22Rv1 (cell line): Measurements from ENCODE around the gene SMDT1.
A peak's percentile ranks its signal among the peaks of the same experiment; 100 is the strongest.

Source experiments
- H3K27ac ChIP-seq: fragments of 450-650 bp; 2 replicates; pipeline ENCODE4 v1.5.1; 2017
- CTCF ChIP-seq: fragments of 450-650 bp; IDR thresholded peaks from 2 replicates; pipeline ENCODE4 v1.5.1; 2017; ENCODE audit warnings: mild to moderate bottlenecking
- ZFX ChIP-seq: fragments of 450-650 bp; IDR thresholded peaks from 2 replicates; pipeline ENCODE4 v1.6.1; 2017; ENCODE audit warnings: antibody characterized with exemption, borderline replicate concordance

The SMDT1 gene

DNA sequence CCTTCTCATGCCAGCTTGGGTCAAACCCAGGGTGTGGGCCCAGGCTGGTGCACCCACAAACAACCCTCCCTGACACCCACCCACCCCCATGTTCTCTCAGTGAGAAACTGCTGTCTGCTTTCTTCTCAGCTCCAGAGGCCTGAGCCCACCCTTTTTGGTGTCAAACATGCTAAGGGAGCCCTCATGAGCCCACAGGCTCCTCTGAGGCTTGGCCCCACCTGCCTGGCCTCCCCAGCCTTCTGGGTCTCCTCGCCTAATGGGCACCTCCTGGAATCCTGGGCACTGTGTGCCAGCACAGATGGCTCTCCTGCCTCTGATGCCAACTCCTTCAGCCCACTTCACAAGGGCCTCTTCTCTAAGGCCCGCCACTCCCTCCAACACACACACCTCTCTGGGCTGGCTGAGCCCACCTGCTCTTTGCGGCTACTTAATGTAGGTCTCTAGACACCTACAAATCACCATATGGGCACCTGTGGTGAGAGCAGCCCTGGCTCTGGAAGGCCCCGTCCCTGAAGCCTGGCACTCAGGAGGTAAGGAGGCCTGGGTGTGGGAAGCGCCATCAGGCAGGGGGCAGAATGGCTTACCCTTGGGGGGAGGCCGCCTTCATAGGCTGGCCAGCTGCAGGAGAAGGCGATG lies 13.3 kb upstream of the SMDT1 start:
- no peak overlapping the region for H3K27ac ChIP-seq
- TF ChIP-seq ZFX (no peak), CTCF (no peak)

- no peak overlapping the region for H3K27ac ChIP-seq
- no peak for TF ChIP-seq ZFX
- TF ChIP-seq CTCF = no peak
These were observed 12.6 kb upstream of the SMDT1 start for GRCh38 chr22:42066937-42067336.

DNA sequence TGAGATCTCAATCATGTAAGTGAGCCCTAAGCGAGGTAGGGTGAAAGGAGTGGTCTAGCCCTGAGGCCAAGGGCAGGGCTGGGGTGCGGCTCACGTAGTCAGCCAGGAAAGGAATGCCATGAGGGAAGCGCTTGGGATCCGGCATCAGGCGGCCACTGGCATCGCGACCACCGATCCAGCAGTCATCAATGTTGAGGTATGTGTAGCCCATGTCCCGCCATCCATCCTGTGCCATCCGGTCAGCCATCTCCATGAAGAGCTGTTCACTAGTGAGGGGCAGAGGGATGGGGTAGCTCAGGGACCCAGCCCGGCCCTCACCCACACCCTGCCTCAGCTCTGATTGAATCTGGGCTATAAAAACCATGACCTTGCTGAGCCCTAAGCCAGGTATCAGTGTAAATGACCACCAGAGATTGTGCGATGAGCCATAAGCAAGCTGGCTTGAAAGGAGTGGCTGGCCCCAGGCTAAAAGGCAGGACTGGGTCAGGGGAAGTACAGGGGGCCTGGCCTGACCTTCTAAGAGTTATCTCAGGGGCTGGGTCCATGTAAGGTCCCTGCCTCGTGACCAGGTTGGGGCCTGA lies 11.7 kb upstream of the SMDT1 start:
- TF ChIP-seq ZFX (no peak), CTCF (no peak)
- no peak overlapping the region for H3K27ac ChIP-seq

GRCh38 chr22:42068291-42068690 lies 11.2 kb upstream of the SMDT1 start:
- TF ChIP-seq CTCF (no peak), ZFX (no peak)
- no peak overlapping the region for H3K27ac ChIP-seq

GRCh38 chr22:42069801-42070516 lies 9.5 kb upstream of the SMDT1 start:
- TF ChIP-seq ZFX (no peak), CTCF (no peak)
- peak overlapping the region; percentile 76 for H3K27ac ChIP-seq

- TF ChIP-seq CTCF (no peak), ZFX (no peak)
- peak within 1 kb of the TSS; percentile 76 for H3K27ac ChIP-seq
These were observed 8.7 kb upstream of the SMDT1 start, which contains the start of gene NAGA for GRCh38 chr22:42070517-42071422. NAGA (minus strand) TSS chr22:42070812; CDS start chr22:42070297, 515 bp downstream.

GRCh38 chr22:42071508-42071907 lies 8.0 kb upstream of the SMDT1 start:
- peak overlapping the region; percentile 76 for H3K27ac ChIP-seq
